ENCODE results near the gene GRK7. TPM values are rescaled to one million over a fixed set of nuclear protein-coding genes. Genes with fewer than 3 reads are reported as not detected.

The GRK7 gene
- total and polyA plus RNA-seq, 9 of the 15 experiments (the other 6 are each of a cell fraction or from before 2014, with no cell fraction given): 0.01 to 0.08 (median 0.04) TPM; not detected in 3

GRCh38 chr3:141738022-141738890 is 25.0 kb upstream of the GRK7 start, which contains the start of gene RNF7 (continued):
- TF ChIP-seq, protein P1, sequence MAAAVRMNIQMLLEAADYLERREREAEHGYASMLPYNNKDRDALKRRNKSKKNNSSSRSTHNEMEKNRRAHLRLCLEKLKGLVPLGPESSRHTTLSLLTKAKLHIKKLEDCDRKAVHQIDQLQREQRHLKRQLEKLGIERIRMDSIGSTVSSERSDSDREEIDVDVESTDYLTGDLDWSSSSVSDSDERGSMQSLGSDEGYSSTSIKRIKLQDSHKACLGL (CRISPR knock-in tag; IDR thresholded peaks at IDR 0.05; ENCODE audit: borderline replicate concordance, poor library complexity, severe bottlenecking): peak; percentile 60
- TF ChIP-seq CSDE1 (IDR thresholded peaks at IDR 0.05) (peak in 1 of 2 experiments; percentile 62; a peak in 1 of 4 replicates), KDM1A (IDR thresholded peaks at IDR 0.05) (peak in 1 of 2 experiments; percentile 79; a peak in 1 of 4 replicates), RB1 (IDR thresholded peaks at IDR 0.05; ENCODE audit: low read depth) (peak; percentile 91), DMBX1 (CRISPR knock-in tag; IDR thresholded peaks at IDR 0.05; ENCODE audit: borderline replicate concordance) (0 out of 2 replicates have a peak, but pooled peaks have one; percentile 11), SPI1 (IDR thresholded peaks at IDR 0.05; ENCODE audit: borderline replicate concordance, low read depth, low read length) (0 out of 2 replicates have a peak, but pooled peaks have one; percentile 9), SIN3A (IDR thresholded peaks at IDR 0.05; ENCODE audit: borderline replicate concordance in 2 of 2, control insufficient read depth in 1 of 2, low read depth in 2 of 2, low read length in 2 of 2) (peak in 1 of 2 experiments; percentile 85; a peak in 1 of 4 replicates), HCFC1 (IDR thresholded peaks at IDR 0.05; ENCODE audit: low read depth, low read length) (peak; percentile 73), ZNF830 (CRISPR knock-in tag; IDR thresholded peaks at IDR 0.05) (0 out of 2 replicates have a peak, but pooled peaks have one; percentile 63), PHB2 (IDR thresholded peaks at IDR 0.05; ENCODE audit: low read depth) (no peak), FOSL1 (tag; conservative IDR thresholded peaks at IDR 0.05) (no peak; the same call in none of the 2 replicates), CBX5 (IDR thresholded peaks at IDR 0.05; ENCODE audit: borderline replicate concordance, low read depth) (no peak), STAG1 (CRISPR knock-in tag; IDR thresholded peaks at IDR 0.05; ENCODE audit: borderline replicate concordance) (peak; percentile 48), NFRKB (IDR thresholded peaks at IDR 0.05; ENCODE audit: low read depth) (peak; percentile 91), TEAD4 (IDR thresholded peaks at IDR 0.05; ENCODE audit: low read length) (no peak), TEAD4 (CRISPR knock-in tag; IDR thresholded peaks at IDR 0.05; ENCODE audit: borderline replicate concordance) (no peak), TAF1 (IDR thresholded peaks at IDR 0.05; ENCODE audit: control insufficient read depth, extremely low read depth, insufficient read depth, low read length, severe bottlenecking) (peak; percentile 85), SMAD1 (IDR thresholded peaks at IDR 0.05; ENCODE audit: low read depth, low read length, partially characterized antibody) (peak; percentile 24), CTBP1 (IDR thresholded peaks at IDR 0.05; ENCODE audit: borderline replicate concordance) (peak; percentile 79), NR2C2 (CRISPR knock-in tag; IDR thresholded peaks at IDR 0.05) (0 out of 2 replicates have a peak, but pooled peaks have one; percentile 17), NR2C2 (tag; IDR thresholded peaks at IDR 0.05) (peak; percentile 55; the same call in 1 of the 2 replicates)
- TF ChIP-seq, protein P2, sequence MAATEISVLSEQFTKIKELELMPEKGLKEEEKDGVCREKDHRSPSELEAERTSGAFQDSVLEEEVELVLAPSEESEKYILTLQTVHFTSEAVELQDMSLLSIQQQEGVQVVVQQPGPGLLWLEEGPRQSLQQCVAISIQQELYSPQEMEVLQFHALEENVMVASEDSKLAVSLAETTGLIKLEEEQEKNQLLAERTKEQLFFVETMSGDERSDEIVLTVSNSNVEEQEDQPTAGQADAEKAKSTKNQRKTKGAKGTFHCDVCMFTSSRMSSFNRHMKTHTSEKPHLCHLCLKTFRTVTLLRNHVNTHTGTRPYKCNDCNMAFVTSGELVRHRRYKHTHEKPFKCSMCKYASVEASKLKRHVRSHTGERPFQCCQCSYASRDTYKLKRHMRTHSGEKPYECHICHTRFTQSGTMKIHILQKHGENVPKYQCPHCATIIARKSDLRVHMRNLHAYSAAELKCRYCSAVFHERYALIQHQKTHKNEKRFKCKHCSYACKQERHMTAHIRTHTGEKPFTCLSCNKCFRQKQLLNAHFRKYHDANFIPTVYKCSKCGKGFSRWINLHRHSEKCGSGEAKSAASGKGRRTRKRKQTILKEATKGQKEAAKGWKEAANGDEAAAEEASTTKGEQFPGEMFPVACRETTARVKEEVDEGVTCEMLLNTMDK (IDR thresholded peaks at IDR 0.05; ENCODE audit: borderline replicate concordance, insufficient read depth, low read depth, low read length, poor library complexity, severe bottlenecking): peak; percentile 90
- TF ChIP-seq, protein P3, sequence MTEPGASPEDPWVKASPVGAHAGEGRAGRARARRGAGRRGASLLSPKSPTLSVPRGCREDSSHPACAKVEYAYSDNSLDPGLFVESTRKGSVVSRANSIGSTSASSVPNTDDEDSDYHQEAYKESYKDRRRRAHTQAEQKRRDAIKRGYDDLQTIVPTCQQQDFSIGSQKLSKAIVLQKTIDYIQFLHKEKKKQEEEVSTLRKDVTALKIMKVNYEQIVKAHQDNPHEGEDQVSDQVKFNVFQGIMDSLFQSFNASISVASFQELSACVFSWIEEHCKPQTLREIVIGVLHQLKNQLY (CRISPR knock-in tag; conservative IDR thresholded peaks at IDR 0.05): 0 out of 4 replicates have a peak, but pooled peaks of 1 of the 2 experiments have one; percentile 68

Measured in K562 (cell line).